CD4-positive, CD25-positive, alpha-beta regulatory T cell (primary cell): Measurements from ENCODE around the gene ITFG1. TPM values are rescaled to one million over a fixed set of nuclear protein-coding genes. Genes with fewer than 3 reads are reported as not detected.
A peak's percentile ranks its signal among the peaks of the same experiment; 100 is the strongest.

ENCODE experiments used
- ATAC-seq, 2 donors: fragments of 150-1000 bp; cut with Tn5 transposase; one replicate each; pipeline ENCODE4 v1.10.0; 2021; ENCODE audit warnings: low read depth in 2 of 2, moderate number of reproducible peaks in 2 of 2, moderate library complexity in 1 of 2
- DNase-seq, 3 donors: peaks; one replicate each; pipeline versions ENCODE4 v3.0.0 to v3.0.0-alpha.2; 2012 to 2022; ENCODE audit warnings: mixed read lengths in 1 of 3
- H3K27ac ChIP-seq: one replicate; pipeline ENCODE4 v1.7.0; 2013; ENCODE audit warnings: mild to moderate bottlenecking, low read length; ENCODE audit not compliant: insufficient read depth, poor library complexity, severe bottlenecking
- H3K27me3 ChIP-seq: one replicate; pipeline ENCODE4 v1.7.0; 2013; ENCODE audit warnings: low read length; ENCODE audit not compliant: control insufficient read depth, insufficient read depth
- H3K36me3 ChIP-seq: one replicate; pipeline ENCODE4 v1.7.0; 2013; ENCODE audit warnings: mild to moderate bottlenecking, low read length, moderate library complexity; ENCODE audit not compliant: control insufficient read depth, insufficient read depth
- H3K4me1 ChIP-seq: 2 replicates; pipeline ENCODE4 v1.7.0; 2013; ENCODE audit warnings: mild to moderate bottlenecking, low read length; ENCODE audit not compliant: insufficient read depth, control insufficient read depth, poor library complexity, severe bottlenecking
- H3K4me3 ChIP-seq: one replicate; pipeline ENCODE4 v1.7.0; 2013; ENCODE audit warnings: low read depth, mild to moderate bottlenecking, low read length, moderate library complexity
- H3K9me3 ChIP-seq, 2 experiments: 1 replicate in 1 of 2; 2 replicates in 1 of 2; pipeline ENCODE4 v1.7.0; 2013; ENCODE audit warnings: low read length in 2 of 2, mild to moderate bottlenecking in 1 of 2, moderate library complexity in 1 of 2; ENCODE audit not compliant: control insufficient read depth in 2 of 2
- H3K27ac Mint-ChIP-seq, 3 donors: one replicate each; pipeline ENCODE4 v1.8.0; 2020 to 2022; ENCODE audit warnings: mild to moderate bottlenecking in 3 of 3, mixed read lengths in 3 of 3, moderate library complexity in 2 of 3
- H3K27me3 Mint-ChIP-seq: one replicate; pipeline ENCODE4 v1.8.0; 2022; ENCODE audit warnings: mild to moderate bottlenecking, mixed read lengths
- H3K36me3 Mint-ChIP-seq: one replicate; pipeline ENCODE4 v1.8.0; 2020; ENCODE audit warnings: mixed read lengths
- H3K4me1 Mint-ChIP-seq, 4 donors: one replicate each; pipeline ENCODE4 v1.8.0; 2020 to 2022; ENCODE audit warnings: mixed read lengths in 4 of 4, mild to moderate bottlenecking in 1 of 4
- H3K4me3 Mint-ChIP-seq, 4 donors: one replicate each; pipeline ENCODE4 v1.8.0; 2020 to 2022; ENCODE audit warnings: mild to moderate bottlenecking in 4 of 4, mixed read lengths in 4 of 4, moderate library complexity in 3 of 4
- H3K9me3 Mint-ChIP-seq, 7 donors: one replicate each; pipeline ENCODE4 v1.8.0; 2020 to 2022; ENCODE audit warnings: mixed read lengths in 7 of 7, mild to moderate bottlenecking in 3 of 7, moderate library complexity in 2 of 7
- polyA plus RNA-seq, 4 donors: library from polyadenylated mRNA; unstranded; fragments of 300-500 nt; fragmentation: Illumina TruSeq; gene quantifications; one replicate each; pipeline ENCODE4 v1.2.3, GENCODE V29; 2021
- total RNA-seq: library from RNA; stranded (reverse); gene quantifications from one replicate; pipeline ENCODE4 v1.2.3, GENCODE V29; 2022

ITFG1 gene
- total and polyA plus RNA-seq, 5 donors from 2014 or later: 30.1 to 47.6 (median 35.9) TPM

DNA sequence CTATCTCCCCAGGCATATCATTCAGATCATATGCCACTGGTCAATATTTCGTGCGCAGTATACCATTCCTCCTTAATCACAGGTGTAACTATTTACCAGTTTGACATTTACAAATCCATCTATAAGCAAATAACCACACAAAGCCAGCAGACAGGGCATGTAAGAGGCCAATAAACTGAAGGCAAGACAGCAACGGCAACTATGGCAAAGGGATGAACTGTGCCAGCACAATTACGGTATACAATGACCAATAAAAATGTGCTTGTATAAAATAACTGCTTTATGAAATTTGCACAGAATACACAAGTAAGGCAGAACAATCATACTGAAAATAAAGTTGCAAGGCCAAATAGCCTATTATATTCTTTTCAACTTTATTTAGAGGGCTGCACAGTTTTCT, 326.3 kb downstream of the ITFG1 start:
- H3K36me3 Mint-ChIP-seq: no peaks in the 10 kb centered on the region
- ATAC-seq (no peak), DNase-seq (no peak)
- Histone ChIP-seq H3K4me1 (peaks cover 6% of the 10 kb centered on the region), H3K36me3 (no peaks in the 10 kb centered on the region), H3K9me3 (no peaks in the 10 kb centered on the region), H3K27ac (no peak overlapping the region), H3K27me3 (no peaks in the 10 kb centered on the region), H3K4me3 (no peak overlapping the region)
- no peak overlapping the region for H3K27ac Mint-ChIP-seq
- H3K4me1 Mint-ChIP-seq: peaks cover 6 to 24% (median 20%) of the 10 kb centered on the region in 4 donors
- H3K9me3 Mint-ChIP-seq: no peaks in the 10 kb centered on the region
- H3K4me3 Mint-ChIP-seq: no peak overlapping the region
- no peaks in the 10 kb centered on the region for H3K27me3 Mint-ChIP-seq

DNA sequence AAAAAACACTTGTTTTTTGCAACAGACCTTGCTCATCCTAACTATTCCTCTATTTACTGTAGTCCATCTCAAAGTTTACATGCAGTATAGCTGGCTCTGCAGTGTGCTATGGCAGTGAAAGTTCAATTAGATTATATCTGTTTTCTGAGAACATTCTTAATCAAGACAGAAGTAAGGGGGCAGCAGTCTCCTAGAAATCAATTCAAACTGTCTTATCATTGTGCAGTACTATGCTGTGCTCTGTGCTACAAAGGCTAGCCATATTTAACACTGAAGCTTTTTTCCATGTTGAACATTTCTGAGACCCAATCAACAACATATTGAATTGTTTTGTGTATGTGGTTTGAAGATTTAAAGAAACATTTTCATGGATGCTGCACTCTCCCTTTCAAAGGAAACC, 328.6 kb downstream of the ITFG1 start:
- Histone ChIP-seq H3K27ac (no peak overlapping the region), H3K27me3 (no peaks in the 10 kb centered on the region), H3K36me3 (no peaks in the 10 kb centered on the region), H3K4me3 (no peak overlapping the region), H3K9me3 (no peaks in the 10 kb centered on the region), H3K4me1 (peaks cover 2% of the 10 kb centered on the region)
- DNase-seq (no peak), ATAC-seq (peak in 1 of 2 donors; percentile 35)
- Mint-ChIP-seq H3K27me3 (no peaks in the 10 kb centered on the region), H3K36me3 (no peaks in the 10 kb centered on the region), H3K4me3 (no peak overlapping the region), H3K27ac (no peak overlapping the region), H3K4me1 (peaks cover 4 to 17% (median 11%) of the 10 kb centered on the region in 4 donors), H3K9me3 (no peaks in the 10 kb centered on the region)

DNA sequence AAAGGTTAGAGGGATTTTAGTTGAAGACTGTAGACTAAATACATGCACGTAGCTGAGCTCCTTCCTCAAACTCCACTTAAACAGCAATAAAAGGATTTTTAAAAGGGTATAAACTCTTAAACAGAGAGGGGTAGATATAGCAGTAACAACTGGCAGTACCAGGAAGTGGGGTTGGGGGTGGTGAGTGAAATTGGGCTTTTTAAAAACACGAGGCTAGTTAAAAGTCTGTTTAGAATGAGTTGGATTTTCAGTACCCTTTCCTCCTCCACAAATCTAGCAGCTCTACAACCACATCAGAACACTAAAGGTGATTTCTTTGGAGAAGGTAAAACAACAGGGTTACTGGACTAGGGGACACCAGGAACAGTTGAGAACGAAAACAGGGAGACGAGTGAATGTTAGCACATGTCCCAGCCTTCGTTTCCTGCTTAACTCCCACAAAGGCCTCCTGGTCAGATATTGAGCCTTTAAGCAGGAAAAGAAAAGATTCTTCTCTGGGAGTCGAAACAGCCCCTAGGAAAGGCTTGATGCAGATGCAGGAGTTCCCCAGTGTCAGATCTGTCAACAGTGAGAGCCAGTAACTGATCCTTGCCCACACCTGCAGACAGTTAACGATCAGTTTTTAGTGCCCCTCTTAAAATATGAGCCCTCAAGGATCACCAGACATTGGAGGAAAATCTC, 331.0 kb downstream of the ITFG1 start:
- Histone ChIP-seq H3K27me3 (no peaks in the 10 kb centered on the region), H3K27ac (no peak overlapping the region), H3K4me3 (no peak overlapping the region), H3K4me1 (no peaks in the 10 kb centered on the region), H3K36me3 (no peaks in the 10 kb centered on the region), H3K9me3 (no peaks in the 10 kb centered on the region)
- Mint-ChIP-seq H3K9me3 (no peaks in the 10 kb centered on the region), H3K27ac (peak overlapping the region in 1 of 3 donors; percentile 39), H3K27me3 (no peaks in the 10 kb centered on the region), H3K4me1 (peaks cover 2 to 16% (median 8%) of the 10 kb centered on the region in 4 donors), H3K4me3 (no peak overlapping the region), H3K36me3 (no peaks in the 10 kb centered on the region)
- no peak for DNase-seq
- ATAC-seq: no peak

DNA sequence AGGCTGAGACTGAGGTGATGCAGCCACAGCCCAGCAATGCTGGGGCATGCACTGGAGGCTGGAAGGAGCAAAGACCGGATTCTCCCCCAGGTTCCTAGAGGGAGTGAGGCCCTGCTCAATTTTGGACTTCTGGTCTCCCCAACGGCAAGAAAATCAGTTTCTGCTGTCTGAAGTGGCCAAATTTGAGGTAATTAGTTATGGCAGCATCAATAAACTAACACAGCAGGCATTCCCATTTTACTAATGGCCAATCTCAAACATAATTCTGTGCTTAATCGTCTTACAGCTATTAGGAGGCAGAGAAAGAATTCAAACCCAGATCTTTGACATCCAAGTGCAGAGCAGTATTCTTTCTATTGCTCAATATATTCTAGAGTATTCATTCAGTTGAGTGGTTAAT, 333.3 kb downstream of the ITFG1 start:
- no peaks in the 10 kb centered on the region for H3K9me3 Mint-ChIP-seq
- no peak for DNase-seq
- H3K27ac Mint-ChIP-seq: no peak overlapping the region
- Histone ChIP-seq H3K4me3 (no peak overlapping the region), H3K4me1 (no peaks in the 10 kb centered on the region), H3K27ac (no peak overlapping the region), H3K9me3 (no peaks in the 10 kb centered on the region), H3K36me3 (no peaks in the 10 kb centered on the region), H3K27me3 (no peaks in the 10 kb centered on the region)
- peaks cover 2 to 16% (median 6%) of the 10 kb centered on the region in 4 donors for H3K4me1 Mint-ChIP-seq
- H3K36me3 Mint-ChIP-seq: no peaks in the 10 kb centered on the region
- H3K27me3 Mint-ChIP-seq: no peaks in the 10 kb centered on the region
- ATAC-seq: no peak
- no peak overlapping the region for H3K4me3 Mint-ChIP-seq

DNA sequence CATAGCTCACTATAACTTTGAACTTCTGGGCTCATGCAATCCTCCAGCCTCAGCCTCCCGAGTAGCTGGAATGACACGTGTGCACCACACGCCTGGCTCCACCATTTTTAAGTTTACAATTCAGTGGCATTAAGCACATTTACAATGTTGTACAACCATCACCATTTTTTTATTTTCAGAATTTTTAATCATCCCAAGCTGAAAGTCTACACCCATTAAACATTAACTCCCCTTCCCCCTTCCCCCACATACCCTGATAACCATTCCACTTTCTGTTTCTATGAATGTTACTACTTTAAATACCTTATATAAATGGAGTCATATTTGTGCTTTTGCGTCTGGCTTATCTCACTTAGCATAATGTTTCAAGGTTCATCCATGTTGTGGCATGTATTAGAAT, 335.1 kb downstream of the ITFG1 start:
- no peak overlapping the region for H3K4me3 Mint-ChIP-seq
- H3K27ac ChIP-seq: no peak overlapping the region
- no peaks in the 10 kb centered on the region for H3K27me3 Mint-ChIP-seq
- no peak overlapping the region for H3K27ac Mint-ChIP-seq
- H3K36me3 Mint-ChIP-seq: no peaks in the 10 kb centered on the region
- H3K36me3 ChIP-seq: no peaks in the 10 kb centered on the region
- DNase-seq (no peak), ATAC-seq (no peak)
- no peaks in the 10 kb centered on the region for H3K9me3 Mint-ChIP-seq
- peaks cover 0 to 10% (median 2%) of the 10 kb centered on the region in 4 donors for H3K4me1 Mint-ChIP-seq
- H3K4me3 ChIP-seq: no peak overlapping the region
- no peaks in the 10 kb centered on the region for H3K4me1 ChIP-seq
- no peaks in the 10 kb centered on the region for H3K9me3 ChIP-seq
- H3K27me3 ChIP-seq: no peaks in the 10 kb centered on the region

DNA sequence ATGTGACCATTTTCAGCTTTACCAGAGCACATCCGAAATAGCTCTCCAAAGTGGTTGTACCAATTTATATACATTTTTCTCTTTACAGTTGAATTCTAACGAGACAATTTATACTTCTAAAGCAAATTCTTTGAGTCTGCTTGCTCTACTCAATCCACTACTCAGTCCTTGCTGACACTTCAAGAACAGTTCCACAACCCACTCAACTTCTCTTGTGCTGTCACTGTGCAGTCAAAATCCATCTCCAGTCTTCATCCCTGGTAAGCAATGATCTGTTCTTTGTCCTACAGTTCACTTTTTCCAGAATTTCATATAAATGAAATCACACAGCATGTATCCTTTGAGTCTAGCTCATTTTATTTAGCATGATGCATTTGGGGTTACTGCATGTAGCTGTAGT, 347.7 kb downstream of the ITFG1 start:
- Mint-ChIP-seq H3K4me3 (no peak overlapping the region), H3K27me3 (no peaks in the 10 kb centered on the region), H3K27ac (peak overlapping the region in 1 of 3 donors; percentile 76), H3K9me3 (peaks cover 0 to 1% (median 0%) of the 10 kb centered on the region in 7 donors), H3K4me1 (peaks cover 4 to 28% (median 14%) of the 10 kb centered on the region in 4 donors), H3K36me3 (no peaks in the 10 kb centered on the region)
- H3K4me3 ChIP-seq: no peak overlapping the region
- H3K9me3 ChIP-seq: no peaks in the 10 kb centered on the region
- no peak overlapping the region for H3K27ac ChIP-seq
- DNase-seq: no peak
- H3K4me1 ChIP-seq: no peaks in the 10 kb centered on the region
- H3K27me3 ChIP-seq: no peaks in the 10 kb centered on the region
- H3K36me3 ChIP-seq: no peaks in the 10 kb centered on the region
- no peak for ATAC-seq

DNA sequence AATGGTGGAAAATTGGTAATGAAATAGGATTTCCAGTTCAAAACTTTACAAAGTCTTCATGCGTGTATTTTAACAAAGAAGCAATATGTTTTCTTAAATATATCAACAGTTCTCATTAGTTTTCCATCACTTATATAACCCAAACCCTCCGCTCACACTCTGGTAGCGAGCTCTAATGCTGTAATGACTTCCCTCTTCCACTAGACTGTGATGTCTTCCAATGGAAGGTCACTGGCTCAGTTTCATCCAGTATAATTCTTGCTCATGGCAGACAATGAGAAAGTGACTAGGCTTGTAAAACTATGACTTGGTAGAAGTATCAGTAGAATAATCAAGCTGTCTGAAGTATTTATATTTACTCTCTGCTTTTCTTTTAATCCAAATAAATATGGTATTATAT, 349.9 kb downstream of the ITFG1 start:
- no peak for ATAC-seq
- Mint-ChIP-seq H3K27me3 (no peaks in the 10 kb centered on the region), H3K9me3 (no peaks in the 10 kb centered on the region)

DNA sequence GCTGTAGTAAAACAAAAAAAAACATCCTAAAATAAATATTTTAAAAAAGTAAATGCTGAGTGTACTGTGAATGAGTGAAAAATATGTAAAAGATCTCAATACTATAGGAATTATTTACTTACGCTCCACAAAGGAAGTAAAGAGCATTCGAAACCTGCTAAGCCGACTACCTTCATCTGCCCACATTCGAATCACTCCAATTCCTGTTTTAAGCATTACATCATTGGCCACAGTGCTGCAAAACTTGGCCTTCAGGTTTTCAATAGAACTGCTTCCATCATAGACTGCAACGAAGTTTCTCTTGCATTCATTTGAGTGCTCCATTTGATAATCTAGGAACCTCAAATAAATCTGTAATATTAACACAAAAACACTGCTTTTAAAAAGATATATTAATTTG, 351.5 kb downstream of the ITFG1 start:
- Mint-ChIP-seq H3K4me3 (no peak overlapping the region), H3K27ac (no peak overlapping the region), H3K9me3 (no peaks in the 10 kb centered on the region), H3K27me3 (no peaks in the 10 kb centered on the region), H3K4me1 (peaks cover 4 to 12% (median 7%) of the 10 kb centered on the region in 4 donors), H3K36me3 (no peaks in the 10 kb centered on the region)
- Histone ChIP-seq H3K9me3 (no peaks in the 10 kb centered on the region), H3K27me3 (no peaks in the 10 kb centered on the region), H3K27ac (no peak overlapping the region), H3K36me3 (no peaks in the 10 kb centered on the region), H3K4me3 (no peak overlapping the region), H3K4me1 (no peaks in the 10 kb centered on the region)
- DNase-seq: no peak
- ATAC-seq: no peak

More for the DNA sequence above, 349.9 kb downstream of the ITFG1 start:
- H3K36me3 ChIP-seq: no peaks in the 10 kb centered on the region
- Mint-ChIP-seq H3K27ac (no peak overlapping the region), H3K4me1 (peaks cover 4 to 17% (median 13%) of the 10 kb centered on the region in 4 donors), H3K4me3 (no peak overlapping the region), H3K36me3 (no peaks in the 10 kb centered on the region)
- DNase-seq: no peak
- no peaks in the 10 kb centered on the region for H3K27me3 ChIP-seq
- H3K4me1 ChIP-seq: no peaks in the 10 kb centered on the region
- H3K27ac ChIP-seq: no peak overlapping the region
- H3K9me3 ChIP-seq: no peaks in the 10 kb centered on the region
- no peak overlapping the region for H3K4me3 ChIP-seq
